ENCODE results near the gene APOBEC3C. TPM values are rescaled to one million over a fixed set of nuclear protein-coding genes. Genes with fewer than 3 reads are reported as not detected.

Gene APOBEC3C
- total RNA-seq, 1 donor from 2014 or later, result 16.2 TPM

DNA sequence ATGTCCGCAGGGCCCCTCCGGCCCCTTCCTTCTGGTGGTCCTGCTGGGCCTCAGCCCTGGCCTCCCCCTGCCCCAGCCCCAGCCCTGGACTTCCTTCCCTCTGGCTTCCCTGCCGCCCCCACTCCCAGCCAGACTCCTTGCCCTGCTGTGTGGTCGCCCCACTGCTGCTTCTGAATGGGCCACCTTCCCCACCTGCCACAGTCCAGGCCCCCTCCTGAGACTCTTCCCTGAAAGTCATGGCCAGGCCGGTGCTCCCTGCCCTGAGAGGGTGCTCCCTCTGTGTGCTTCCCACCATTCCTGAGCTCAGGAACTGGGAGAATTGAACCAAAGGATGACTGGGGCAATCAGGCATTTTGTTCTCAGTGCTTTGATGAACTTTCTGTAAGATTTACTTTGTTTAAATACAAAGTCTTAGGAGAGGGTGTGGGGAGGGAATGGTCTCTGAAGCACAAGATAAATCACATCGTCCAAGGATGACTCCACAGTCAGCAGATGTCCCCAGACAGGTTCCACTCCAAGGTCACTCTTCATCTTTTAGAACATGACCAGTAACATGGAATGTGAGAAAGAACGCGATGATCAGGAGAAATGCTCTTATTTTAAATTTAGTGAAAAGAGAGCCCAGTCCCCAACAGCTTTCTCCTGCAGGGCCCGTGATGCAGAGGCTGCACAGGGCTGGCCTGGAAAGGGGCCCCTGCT lies 7.6 kb downstream of the APOBEC3C start:
- H3K4me3 ChIP-seq, result peak overlapping the region; percentile 40 to 50
- peaks cover 15% of the 10 kb centered on the region for H3K4me1 ChIP-seq
- no peak for DNase-seq (ENCODE audit: extremely low spot score in 2 of 2)
- peaks cover 0 to 7% of the 10 kb centered on the region in 2 donors for H3K36me3 ChIP-seq
- H3K9me3 ChIP-seq, result no peaks in the 10 kb centered on the region
- intact Hi-C loops (cut with DNase I), result no loop called here
- no peak for TF ChIP-seq POLR2A (IDR thresholded peaks at IDR 0.05)
- no peak for TF ChIP-seq POLR2AphosphoS5 (IDR thresholded peaks at IDR 0.05; ENCODE audit: insufficient read depth in 1 of 2, low read depth in 1 of 2)
- H3K27me3 ChIP-seq, result no peaks in the 10 kb centered on the region
- H3K27ac ChIP-seq, result peak overlapping the region; percentile 90

DNA sequence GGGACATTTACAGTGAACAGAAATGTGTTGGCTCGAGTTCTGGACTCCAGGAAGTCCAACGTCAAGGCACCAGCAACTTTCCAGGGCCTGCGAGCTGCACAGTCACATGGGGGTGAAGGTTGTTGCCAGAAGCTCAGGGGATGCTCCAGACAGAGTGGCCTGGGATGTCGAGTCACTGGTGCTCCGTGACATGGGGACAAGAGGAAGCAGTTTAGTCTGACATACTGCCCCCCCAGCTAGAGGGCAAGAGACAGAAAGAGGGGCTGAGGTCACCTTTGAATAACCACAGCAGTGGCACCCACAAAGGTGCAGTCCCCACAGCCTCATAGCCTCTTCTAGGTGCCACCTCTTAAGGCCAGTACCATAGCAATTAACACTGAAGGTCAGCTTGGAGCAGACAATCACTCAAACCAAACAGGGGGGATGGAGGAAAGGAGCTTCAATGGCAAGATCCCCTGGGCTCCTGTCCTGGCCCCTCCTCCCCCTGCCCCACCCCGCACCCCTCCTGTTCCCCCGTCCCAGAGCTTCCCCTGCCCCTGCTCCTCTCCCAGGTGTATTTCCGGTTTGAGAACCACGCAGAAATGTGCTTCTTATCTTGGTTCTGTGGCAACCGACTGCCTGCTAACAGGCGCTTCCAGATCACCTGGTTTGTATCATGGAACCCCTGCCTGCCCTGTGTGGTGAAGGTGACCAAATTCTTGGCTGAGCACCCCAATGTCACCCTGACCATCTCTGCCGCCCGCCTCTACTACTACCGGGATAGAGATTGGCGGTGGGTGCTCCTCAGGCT lies 10.7 kb downstream of the APOBEC3C start:
- H3K27ac ChIP-seq, result no peak overlapping the region
- no peak for TF ChIP-seq POLR2A (IDR thresholded peaks at IDR 0.05)
- TF ChIP-seq, protein P1, sequence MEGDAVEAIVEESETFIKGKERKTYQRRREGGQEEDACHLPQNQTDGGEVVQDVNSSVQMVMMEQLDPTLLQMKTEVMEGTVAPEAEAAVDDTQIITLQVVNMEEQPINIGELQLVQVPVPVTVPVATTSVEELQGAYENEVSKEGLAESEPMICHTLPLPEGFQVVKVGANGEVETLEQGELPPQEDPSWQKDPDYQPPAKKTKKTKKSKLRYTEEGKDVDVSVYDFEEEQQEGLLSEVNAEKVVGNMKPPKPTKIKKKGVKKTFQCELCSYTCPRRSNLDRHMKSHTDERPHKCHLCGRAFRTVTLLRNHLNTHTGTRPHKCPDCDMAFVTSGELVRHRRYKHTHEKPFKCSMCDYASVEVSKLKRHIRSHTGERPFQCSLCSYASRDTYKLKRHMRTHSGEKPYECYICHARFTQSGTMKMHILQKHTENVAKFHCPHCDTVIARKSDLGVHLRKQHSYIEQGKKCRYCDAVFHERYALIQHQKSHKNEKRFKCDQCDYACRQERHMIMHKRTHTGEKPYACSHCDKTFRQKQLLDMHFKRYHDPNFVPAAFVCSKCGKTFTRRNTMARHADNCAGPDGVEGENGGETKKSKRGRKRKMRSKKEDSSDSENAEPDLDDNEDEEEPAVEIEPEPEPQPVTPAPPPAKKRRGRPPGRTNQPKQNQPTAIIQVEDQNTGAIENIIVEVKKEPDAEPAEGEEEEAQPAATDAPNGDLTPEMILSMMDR (IDR thresholded peaks at IDR 0.05), result no peak
- no peak for TF ChIP-seq POLR2AphosphoS5 (IDR thresholded peaks at IDR 0.05; ENCODE audit: insufficient read depth in 1 of 2, low read depth in 1 of 2)
- intact Hi-C loops (cut with DNase I), result no loop called here

DNA sequence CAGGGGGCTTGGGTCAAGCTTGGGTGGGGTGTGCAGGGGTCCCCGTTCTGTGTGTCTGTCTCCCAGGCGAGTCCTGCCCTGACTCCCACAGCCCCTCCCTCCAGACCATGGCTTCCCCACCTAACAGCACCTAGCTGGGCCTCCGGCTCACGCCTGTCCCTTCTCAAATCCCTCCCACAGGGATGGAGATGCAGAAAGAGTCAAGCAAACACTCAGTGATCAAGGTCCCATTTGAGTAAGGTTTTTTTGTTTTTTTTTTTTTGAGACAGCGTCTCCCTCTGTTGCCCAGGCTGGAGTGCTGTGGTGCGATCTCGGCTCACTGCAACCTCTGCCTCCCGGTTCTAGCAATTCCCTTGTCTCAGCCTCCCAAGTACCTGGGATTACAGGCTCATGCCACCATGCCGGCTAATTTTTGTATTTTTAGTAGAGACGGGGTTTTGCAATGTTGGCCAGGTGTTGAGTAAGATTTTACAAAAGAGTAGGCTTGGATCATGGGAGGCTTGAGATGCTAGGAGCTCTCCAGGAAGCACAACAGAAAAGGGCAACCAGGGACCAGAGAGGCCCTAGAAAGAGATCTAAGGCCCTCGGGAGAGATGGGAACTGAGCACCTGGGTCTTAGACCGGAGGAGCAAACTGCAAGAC lies 12.6 kb downstream of the APOBEC3C start:
- no peak for TF ChIP-seq POLR2A (IDR thresholded peaks at IDR 0.05)
- TF ChIP-seq, protein P1 (IDR thresholded peaks at IDR 0.05), result no peak
- TF ChIP-seq POLR2AphosphoS5 (IDR thresholded peaks at IDR 0.05; ENCODE audit: insufficient read depth in 1 of 2, low read depth in 1 of 2), result no peak
- peaks cover 9% of the 10 kb centered on the region for H3K4me1 ChIP-seq
- DNase-seq (ENCODE audit: extremely low spot score in 2 of 2), result no peak
- H3K27ac ChIP-seq, result no peak overlapping the region
- intact Hi-C loops (cut with DNase I), result no loop called here
- no peak overlapping the region for H3K4me3 ChIP-seq
- no peaks in the 10 kb centered on the region for H3K9me3 ChIP-seq
- H3K27me3 ChIP-seq, result no peaks in the 10 kb centered on the region
- peaks cover 0 to 7% of the 10 kb centered on the region in 2 donors for H3K36me3 ChIP-seq

More for the DNA sequence above, 10.7 kb downstream of the APOBEC3C start:
- Histone ChIP-seq H3K4me1 (peaks cover 15% of the 10 kb centered on the region), H3K4me3 (no peak overlapping the region), H3K27me3 (no peaks in the 10 kb centered on the region), H3K9me3 (no peaks in the 10 kb centered on the region), H3K36me3 (peaks cover 0 to 7% of the 10 kb centered on the region in 2 donors)
- no peak for DNase-seq (ENCODE audit: extremely low spot score in 2 of 2)

DNA sequence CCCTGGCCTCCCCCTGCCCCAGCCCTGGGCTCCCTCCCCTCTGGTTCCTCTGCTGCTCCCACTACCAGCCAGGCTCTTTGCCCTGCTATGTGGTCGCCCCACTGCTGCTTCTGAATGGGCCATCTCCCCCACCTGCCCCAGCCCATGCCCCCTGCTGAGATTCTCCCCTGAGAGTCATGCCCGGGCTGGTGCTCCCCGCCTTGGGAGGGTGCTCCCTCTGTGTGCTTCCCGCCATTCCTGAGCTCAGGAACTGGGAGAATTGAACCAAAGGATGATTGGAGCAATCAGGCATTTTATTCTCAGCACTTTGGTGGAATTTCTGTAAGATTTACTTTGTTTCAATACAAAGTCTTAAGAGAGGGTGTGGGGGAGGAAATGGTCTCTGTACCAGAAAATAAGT lies 13.7 kb downstream of the APOBEC3C start:
- no peak for TF ChIP-seq POLR2AphosphoS5 (IDR thresholded peaks at IDR 0.05; ENCODE audit: insufficient read depth in 1 of 2, low read depth in 1 of 2)
- no peak for TF ChIP-seq POLR2A (IDR thresholded peaks at IDR 0.05)
- TF ChIP-seq, protein P1 (IDR thresholded peaks at IDR 0.05), result no peak
- no peak overlapping the region for H3K4me3 ChIP-seq
- no peaks in the 10 kb centered on the region for H3K27me3 ChIP-seq
- no peak overlapping the region for H3K27ac ChIP-seq
- peaks cover 0 to 7% of the 10 kb centered on the region in 2 donors for H3K36me3 ChIP-seq
- intact Hi-C loops (cut with DNase I), result no loop called here
- no peak for DNase-seq (ENCODE audit: extremely low spot score in 2 of 2)
- no peaks in the 10 kb centered on the region for H3K4me1 ChIP-seq
- H3K9me3 ChIP-seq, result no peaks in the 10 kb centered on the region

DNA sequence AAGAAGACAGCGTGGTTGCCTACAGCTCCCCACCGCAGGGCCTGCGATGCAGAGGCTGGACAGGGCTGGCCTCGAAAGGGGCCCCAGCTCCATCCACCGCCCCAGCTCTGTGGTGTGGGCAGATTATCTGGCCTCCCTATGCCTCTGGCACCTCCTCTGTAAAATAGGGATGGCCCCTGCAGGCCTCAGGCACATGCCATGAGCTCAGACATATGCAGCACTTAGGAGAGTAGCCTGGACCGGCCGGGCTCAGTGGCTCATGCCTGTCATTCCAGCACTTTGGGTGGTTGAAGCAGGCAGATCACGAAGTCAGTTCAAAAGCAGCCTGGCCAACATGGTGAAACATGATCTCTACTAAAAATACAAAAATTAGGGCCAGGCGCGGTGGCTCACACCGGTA lies 14.2 kb downstream of the APOBEC3C start:
- intact Hi-C loops (cut with DNase I), result no loop called here
- no peak for DNase-seq (ENCODE audit: extremely low spot score in 2 of 2)

More for the DNA sequence above, 14.2 kb downstream of the APOBEC3C start:
- Histone ChIP-seq H3K4me1 (no peaks in the 10 kb centered on the region), H3K4me3 (no peak overlapping the region), H3K27me3 (no peaks in the 10 kb centered on the region), H3K9me3 (no peaks in the 10 kb centered on the region), H3K36me3 (peaks cover 0 to 7% of the 10 kb centered on the region in 2 donors), H3K27ac (no peak overlapping the region)
- no peak for TF ChIP-seq POLR2AphosphoS5 (IDR thresholded peaks at IDR 0.05; ENCODE audit: insufficient read depth in 1 of 2, low read depth in 1 of 2)
- no peak for TF ChIP-seq POLR2A (IDR thresholded peaks at IDR 0.05)
- TF ChIP-seq, protein P1 (IDR thresholded peaks at IDR 0.05), result no peak

Data from vagina (tissue), 2 donors.